HG03175 (cell line): ENCODE results near the gene IL2RG.

Experiments
- ATAC-seq: cut with Tn5 transposase; IDR thresholded peaks from one replicate; pipeline ENCODE4 v1.9.1; 2021; ENCODE audit warnings: mild to moderate bottlenecking, moderate library complexity; ENCODE audit not compliant: unreplicated experiment

Gene IL2RG

GRCh38 chrX:71081330-71082123 is 29.9 kb downstream of the IL2RG start:
- no peak for ATAC-seq

- no peak for ATAC-seq
These were observed 40.8 kb downstream of the IL2RG start for GRCh38 chrX:71070531-71070930.

- peak; percentile 97 for ATAC-seq
These were observed 43.1 kb downstream of the IL2RG start, which contains the start of gene SNX12 for GRCh38 chrX:71068044-71068918. Gene SNX12, minus strand, starts transcription at chrX:71068334. Its CDS starts 28 bp downstream, at chrX:71068306.

GRCh38 chrX:71067712-71068043 is 43.7 kb downstream of the IL2RG start:
- ATAC-seq = no peak

GRCh38 chrX:71067089-71067488 is 44.3 kb downstream of the IL2RG start:
- no peak for ATAC-seq

GRCh38 chrX:71060127-71060526 is 51.2 kb downstream of the IL2RG start:
- no peak for ATAC-seq

- ATAC-seq = no peak
These were observed 53.4 kb downstream of the IL2RG start for GRCh38 chrX:71057848-71058530.
